WERI-Rb-1 (cell line): ENCODE results near the gene CHODL.
A peak's percentile ranks its signal among the peaks of the same experiment; 100 is the strongest.

Experiments
- DNase-seq: peaks from one replicate; pipeline ENCODE4 v3.0.0-alpha.2; 2020
- H3K27ac ChIP-seq: fragments of 250-450 bp; sonication (Bioruptor Pico); 2 replicates; pipeline ENCODE4 v1.5.1; 2020; ENCODE audit warnings: mild to moderate bottlenecking, moderate library complexity
- H3K27me3 ChIP-seq: fragments of 250-450 bp; sonication (Bioruptor Pico); 2 replicates; pipeline ENCODE4 v1.5.1; 2021; ENCODE audit warnings: mild to moderate bottlenecking, low read depth, moderate library complexity; ENCODE audit not compliant: insufficient read depth, severe bottlenecking
- H3K36me3 ChIP-seq: fragments of 250-450 bp; sonication (Bioruptor Pico); 2 replicates; pipeline ENCODE4 v1.5.1; 2020; ENCODE audit warnings: mild to moderate bottlenecking, moderate library complexity
- H3K4me3 ChIP-seq: 2 replicates; pipeline ENCODE4 v1.5.1; 2011; ENCODE audit warnings: low read depth, mild to moderate bottlenecking, control low read depth, low read length
- H3K9me3 ChIP-seq: fragments of 250-450 bp; sonication (Bioruptor Pico); 2 replicates; pipeline ENCODE4 v1.5.1; 2021; ENCODE audit warnings: mild to moderate bottlenecking, moderate library complexity; ENCODE audit not compliant: severe bottlenecking
- TF ChIP-seq, protein P1 (sequence below): IDR thresholded peaks from 2 replicates; pipeline ENCODE4 v1.5.1; 2011; ENCODE audit warnings: low read depth, mild to moderate bottlenecking, control low read depth, inconsistent platforms, low read length

The CHODL gene

DNA sequence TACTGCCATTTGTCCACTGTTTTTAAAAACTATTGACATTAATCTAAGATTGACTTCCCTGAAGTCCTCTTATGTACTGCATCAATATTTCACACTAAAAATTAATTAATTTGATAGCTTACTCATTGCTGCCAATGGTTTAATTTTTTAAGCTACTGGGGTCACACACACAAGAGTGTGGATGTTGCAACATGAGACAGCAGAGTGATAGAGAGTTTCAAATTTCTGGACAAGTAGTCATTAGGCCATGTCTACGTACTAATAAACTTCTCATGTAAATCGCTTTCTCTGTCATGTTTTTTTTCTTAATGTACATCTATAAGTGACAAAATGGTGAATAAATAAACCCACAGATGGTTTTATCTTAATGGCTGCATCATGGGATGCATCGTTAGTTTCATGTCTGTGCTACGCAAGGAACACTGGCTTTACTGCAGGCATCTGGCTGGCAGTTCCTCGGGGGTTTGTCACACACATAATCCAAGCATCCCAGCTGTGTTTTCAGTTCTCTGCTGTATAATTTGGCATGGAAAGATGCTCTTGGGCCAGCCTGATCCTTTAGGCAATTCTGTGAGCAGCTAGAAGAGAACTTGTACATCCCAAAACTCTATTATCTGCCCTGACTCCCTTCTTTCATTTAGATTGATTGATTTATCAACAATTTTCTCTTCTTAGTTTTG lies 16.4 kb upstream of the CHODL start:
- TF ChIP-seq, protein P1, sequence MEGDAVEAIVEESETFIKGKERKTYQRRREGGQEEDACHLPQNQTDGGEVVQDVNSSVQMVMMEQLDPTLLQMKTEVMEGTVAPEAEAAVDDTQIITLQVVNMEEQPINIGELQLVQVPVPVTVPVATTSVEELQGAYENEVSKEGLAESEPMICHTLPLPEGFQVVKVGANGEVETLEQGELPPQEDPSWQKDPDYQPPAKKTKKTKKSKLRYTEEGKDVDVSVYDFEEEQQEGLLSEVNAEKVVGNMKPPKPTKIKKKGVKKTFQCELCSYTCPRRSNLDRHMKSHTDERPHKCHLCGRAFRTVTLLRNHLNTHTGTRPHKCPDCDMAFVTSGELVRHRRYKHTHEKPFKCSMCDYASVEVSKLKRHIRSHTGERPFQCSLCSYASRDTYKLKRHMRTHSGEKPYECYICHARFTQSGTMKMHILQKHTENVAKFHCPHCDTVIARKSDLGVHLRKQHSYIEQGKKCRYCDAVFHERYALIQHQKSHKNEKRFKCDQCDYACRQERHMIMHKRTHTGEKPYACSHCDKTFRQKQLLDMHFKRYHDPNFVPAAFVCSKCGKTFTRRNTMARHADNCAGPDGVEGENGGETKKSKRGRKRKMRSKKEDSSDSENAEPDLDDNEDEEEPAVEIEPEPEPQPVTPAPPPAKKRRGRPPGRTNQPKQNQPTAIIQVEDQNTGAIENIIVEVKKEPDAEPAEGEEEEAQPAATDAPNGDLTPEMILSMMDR = no peak
- no peaks in the 10 kb centered on the region for H3K36me3 ChIP-seq

DNA sequence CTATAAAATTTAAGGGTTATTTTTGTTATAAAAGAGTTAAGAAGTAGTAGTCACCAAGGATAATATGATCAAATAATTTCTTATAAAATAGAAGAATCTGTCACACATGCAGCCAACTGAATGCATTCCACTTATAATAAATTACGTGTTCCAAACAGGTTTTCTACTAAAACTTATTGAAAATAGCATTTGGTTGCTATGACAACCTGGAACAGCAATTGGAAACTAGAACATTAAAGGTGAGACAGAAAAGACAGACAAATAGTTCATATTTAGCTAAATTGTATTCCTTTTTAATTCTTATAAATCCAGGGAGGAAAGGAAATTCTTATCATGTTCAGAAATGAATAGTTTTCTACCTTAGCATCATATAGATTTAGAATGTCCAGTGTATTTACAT lies 9.1 kb upstream of the CHODL start:
- TF ChIP-seq, protein P1 = no peak
- Histone ChIP-seq H3K27ac (no peak overlapping the region), H3K27me3 (no peaks in the 10 kb centered on the region), H3K36me3 (no peaks in the 10 kb centered on the region), H3K9me3 (no peaks in the 10 kb centered on the region), H3K4me3 (no peak overlapping the region)
- no peak for DNase-seq

More for the DNA sequence above, 16.4 kb upstream of the CHODL start:
- H3K27me3 ChIP-seq = no peaks in the 10 kb centered on the region
- no peak for DNase-seq
- no peak overlapping the region for H3K27ac ChIP-seq
- no peaks in the 10 kb centered on the region for H3K9me3 ChIP-seq
- no peak overlapping the region for H3K4me3 ChIP-seq

DNA sequence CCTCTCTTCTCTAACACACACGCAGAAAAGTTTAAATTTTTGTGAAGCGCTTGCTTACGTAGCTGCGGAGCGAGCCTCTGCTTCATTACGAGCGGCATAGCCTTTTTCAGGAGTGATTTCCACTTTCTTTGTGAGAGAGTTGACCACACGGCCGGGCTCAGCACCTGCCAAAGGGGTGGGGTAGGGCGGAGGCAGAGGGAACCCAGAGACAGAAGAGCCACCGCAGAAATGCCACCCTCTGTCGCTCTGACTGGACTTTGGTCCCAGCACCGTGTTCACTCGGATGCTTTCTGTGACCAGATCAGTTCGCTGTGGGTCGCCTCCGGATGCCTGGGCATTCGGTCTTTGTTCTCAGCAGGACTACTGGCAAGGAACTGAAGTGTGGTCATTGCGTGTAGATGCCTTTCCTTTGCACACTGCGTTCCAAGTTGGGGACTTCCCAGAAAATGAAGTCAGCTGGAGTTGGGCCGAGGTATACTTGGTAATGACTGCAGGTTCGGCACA lies 883 bp downstream of the CHODL start:
- H3K27ac ChIP-seq = no peak overlapping the region
- peak overlapping the region; percentile 68 for H3K4me3 ChIP-seq
- no peaks in the 10 kb centered on the region for H3K9me3 ChIP-seq
- H3K27me3 ChIP-seq = peaks cover 4% of the 10 kb centered on the region
- TF ChIP-seq, protein P1 = no peak
- DNase-seq = peak; percentile 15
- H3K36me3 ChIP-seq = no peaks in the 10 kb centered on the region

DNA sequence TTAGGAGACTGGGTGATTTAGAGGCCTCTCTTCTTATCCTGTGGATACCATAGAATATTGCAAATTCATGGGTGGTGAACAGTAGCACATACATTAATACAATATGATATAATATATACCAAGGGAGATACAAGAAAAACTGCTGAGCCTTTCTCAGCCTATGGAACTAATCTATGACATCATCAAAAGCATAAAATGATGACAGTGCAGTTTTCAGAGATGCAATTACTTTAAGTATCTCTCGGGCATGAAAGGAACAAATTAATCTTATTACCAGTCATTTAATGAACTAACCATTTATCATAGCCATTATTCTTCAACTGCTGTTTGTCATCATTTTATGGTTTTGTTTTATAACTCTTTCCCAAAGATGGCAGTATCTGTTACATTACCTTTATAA lies 3.5 kb downstream of the CHODL start:
- TF ChIP-seq, protein P1 = no peak
- H3K4me3 ChIP-seq = no peak overlapping the region
- no peak for DNase-seq
- H3K27ac ChIP-seq = no peak overlapping the region
- H3K27me3 ChIP-seq = peaks cover 4% of the 10 kb centered on the region
- H3K9me3 ChIP-seq = no peaks in the 10 kb centered on the region
- no peaks in the 10 kb centered on the region for H3K36me3 ChIP-seq

DNA sequence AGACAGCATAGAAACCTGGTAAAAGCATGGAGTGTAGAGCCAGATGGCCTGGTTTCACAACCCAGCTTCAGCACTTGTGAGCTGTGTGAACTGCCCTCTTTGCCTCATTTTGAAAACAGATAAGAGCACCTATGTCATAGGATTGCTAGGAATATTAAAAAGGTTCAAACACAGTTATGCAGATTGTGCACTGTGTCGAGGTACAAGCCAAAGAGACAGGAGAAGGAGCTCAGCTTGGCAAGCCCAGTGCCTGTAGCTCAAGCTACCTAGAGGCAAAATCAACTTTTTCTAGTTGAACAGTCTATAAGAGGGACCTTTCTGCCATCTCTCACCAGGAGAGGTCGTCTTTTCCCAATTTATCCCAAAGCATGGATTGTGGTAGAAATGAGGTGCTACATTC lies 5.0 kb downstream of the CHODL start:
- TF ChIP-seq, protein P1 = 0 out of 2 replicates have a peak, but pooled peaks have one; percentile 24
- peaks cover 3% of the 10 kb centered on the region for H3K27me3 ChIP-seq
- H3K27ac ChIP-seq = no peak overlapping the region
- DNase-seq = peak; percentile 11
- no peak overlapping the region for H3K4me3 ChIP-seq
- H3K9me3 ChIP-seq = no peaks in the 10 kb centered on the region
- H3K36me3 ChIP-seq = no peaks in the 10 kb centered on the region

DNA sequence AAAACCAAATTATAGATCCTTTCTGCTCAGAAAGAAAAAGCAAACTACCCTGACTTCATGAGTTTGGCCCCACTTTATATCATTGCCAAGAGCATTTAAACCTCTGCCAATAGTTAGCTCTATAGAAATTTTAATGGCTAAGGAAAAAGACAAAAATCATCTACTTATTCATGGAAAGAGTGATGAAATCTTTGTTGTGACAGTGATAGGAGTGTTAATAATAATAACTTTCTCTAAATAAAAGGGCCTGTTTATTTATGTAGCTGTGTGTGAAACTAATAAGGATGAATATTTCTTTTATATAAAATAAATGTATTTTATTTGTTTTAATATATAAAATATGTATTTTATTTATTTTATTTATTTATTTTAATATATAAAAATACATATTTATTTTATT lies 6.4 kb downstream of the CHODL start:
- Histone ChIP-seq H3K36me3 (no peaks in the 10 kb centered on the region), H3K4me3 (no peak overlapping the region), H3K9me3 (no peaks in the 10 kb centered on the region), H3K27me3 (no peaks in the 10 kb centered on the region), H3K27ac (no peak overlapping the region)
- no peak for DNase-seq
- TF ChIP-seq, protein P1 = no peak
